Hepatocyte (in vitro differentiated cells): ENCODE data around the gene PLAAT5. TPM values are rescaled to one million over a fixed set of nuclear protein-coding genes. Genes with fewer than 3 reads are reported as not detected.
"Not testable (repeated sequence)": the region's sequence is repeated elsewhere in the genome, so short reads cannot be mapped to it uniquely, and the experiment has no call there.

ENCODE experiments used
- DNase-seq: peaks from one replicate; pipeline ENCODE4 v3.0.0-alpha.2; 2016; ENCODE audit warnings: low spot score
- H2AFZ ChIP-seq: fragments of 200-600 bp; sonication (generic); 2 replicates; pipeline ENCODE4 v1.6.0; 2016; ENCODE audit warnings: antibody characterized with exemption, mild to moderate bottlenecking
- H3K27ac ChIP-seq: fragments of 200-600 bp; sonication (generic); 2 replicates; pipeline ENCODE4 v1.5.1; 2016; ENCODE audit warnings: mild to moderate bottlenecking
- H3K27me3 ChIP-seq: fragments of 200-600 bp; sonication (generic); 2 replicates; pipeline ENCODE4 v1.6.1; 2016
- H3K36me3 ChIP-seq: fragments of 200-600 bp; sonication (generic); replicated peaks from 2 replicates; pipeline ENCODE4 v1.5.1; 2016; ENCODE audit warnings: low read depth; ENCODE audit not compliant: insufficient read depth
- H3K4me1 ChIP-seq: fragments of 200-600 bp; sonication (generic); 2 replicates; pipeline ENCODE4 v1.5.1; 2016; ENCODE audit warnings: mild to moderate bottlenecking, moderate library complexity; ENCODE audit not compliant: insufficient read depth
- H3K4me2 ChIP-seq: fragments of 200-600 bp; sonication (generic); 2 replicates; pipeline ENCODE4 v1.6.0; 2016
- H3K4me3 ChIP-seq: fragments of 200-600 bp; sonication (generic); 2 replicates; pipeline ENCODE4 v1.5.1; 2016; ENCODE audit warnings: mild to moderate bottlenecking
- H3K79me2 ChIP-seq: fragments of 200-600 bp; sonication (generic); 2 replicates; pipeline ENCODE4 v1.6.0; 2017; ENCODE audit warnings: mild to moderate bottlenecking
- H3K9me2 ChIP-seq: fragments of 200-600 bp; sonication (generic); replicated peaks from 2 replicates; pipeline ENCODE4 v1.6.0; 2017; ENCODE audit warnings: mild to moderate bottlenecking; ENCODE audit not compliant: insufficient read depth
- H3K9me3 ChIP-seq: fragments of 200-600 bp; sonication (generic); 2 replicates; pipeline ENCODE4 v1.5.1; 2016; ENCODE audit warnings: low read depth, mild to moderate bottlenecking
- H4K20me1 ChIP-seq: fragments of 200-600 bp; sonication (generic); 2 replicates; pipeline ENCODE4 v1.6.0; 2016; ENCODE audit warnings: mild to moderate bottlenecking; ENCODE audit not compliant: insufficient read depth, poor library complexity, severe bottlenecking
- EZH2 ChIP-seq: fragments of 200-600 bp; sonication (generic); IDR thresholded peaks from 2 replicates; pipeline ENCODE4 v1.6.1; 2016; ENCODE audit warnings: antibody characterized with exemption, mild to moderate bottlenecking, borderline replicate concordance
- EZH2phosphoT487 ChIP-seq: fragments of 200-600 bp; sonication (generic); IDR thresholded peaks from one replicate; pipeline ENCODE4 v1.6.1; 2018; ENCODE audit warnings: antibody characterized with exemption, mild to moderate bottlenecking, low read depth, moderate library complexity; ENCODE audit not compliant: unreplicated experiment, severe bottlenecking
- WGBS: methylation state at CpG from one replicate; pipeline ENCODE4 v1.1.6; 2016; ENCODE audit warnings: low lambda C conversion rate; ENCODE audit errors: missing lambda C conversion rate; 5-methylcytosine and 5-hydroxymethylcytosine counted together
- polyA plus RNA-seq: library from polyadenylated mRNA; unstranded; fragments of >200 nt; fragmentation: Nextera tagmentation; extraction: Ambion mirVana; gene quantifications from 2 replicates; pipeline ENCODE4 v1.2.1, GENCODE V29; 2016
- total RNA-seq: library from RNA; depleted of rRNA; stranded (reverse); fragments of >200 nt; gene quantifications from 2 replicates; pipeline ENCODE4 v1.2.3, GENCODE V29; 2014
- TF ChIP-seq, protein P1 (sequence below): fragments of 200-600 bp; sonication (generic); IDR thresholded peaks from 2 replicates; pipeline ENCODE4 v1.5.1; 2016; ENCODE audit warnings: antibody characterized with exemption, mild to moderate bottlenecking; ENCODE audit not compliant: poor library complexity

The PLAAT5 gene
- total and polyA plus RNA-seq, 2 experiments from 2014 or later = 0.95 to 1.6 TPM

DNA sequence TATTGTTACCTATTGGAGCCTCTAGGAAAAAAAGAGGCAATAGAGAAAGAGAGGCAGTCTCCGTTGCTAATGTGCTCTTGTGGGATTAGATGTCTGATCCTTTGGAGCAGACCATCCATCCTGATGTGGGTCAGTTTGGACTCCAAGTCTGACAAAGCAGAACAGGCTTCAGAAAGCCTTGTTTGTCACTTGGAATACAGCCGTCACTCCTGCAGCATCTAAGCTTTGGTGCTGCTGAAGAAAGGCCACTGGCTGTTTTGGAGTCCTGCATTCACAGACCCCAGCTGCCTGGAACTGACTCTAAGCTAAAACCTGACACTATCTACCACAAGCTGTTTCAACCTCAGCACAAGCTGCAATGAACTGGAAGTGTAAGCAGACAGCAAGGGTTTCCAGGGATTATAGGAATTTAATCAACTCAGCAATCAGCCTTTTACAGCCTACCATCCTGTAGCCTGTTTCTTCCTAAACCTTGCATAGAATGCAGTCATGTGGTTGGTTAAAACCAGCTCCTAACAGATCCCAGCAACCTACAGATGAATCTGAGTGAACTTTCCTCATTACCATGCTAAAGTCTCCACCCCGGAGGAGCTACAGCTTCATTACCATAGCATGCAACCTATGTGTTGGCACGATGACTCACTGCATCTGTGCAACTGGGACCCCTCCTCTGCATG, 42.0 kb upstream of the PLAAT5 start:
- H3K4me1 ChIP-seq = peaks cover 35% of the 10 kb centered on the region
- H3K4me3 ChIP-seq = no peak overlapping the region
- H3K9me3 ChIP-seq = no peaks in the 10 kb centered on the region
- no peaks in the 10 kb centered on the region for H3K9me2 ChIP-seq
- DNase-seq = no peak
- 59% methylated on average over 4 of the region's 4 CpGs for WGBS
- peak overlapping the region; percentile 39 for H3K27ac ChIP-seq
- H4K20me1 ChIP-seq = no peaks in the 10 kb centered on the region
- no peak overlapping the region for H2AFZ ChIP-seq
- TF ChIP-seq, protein P1, sequence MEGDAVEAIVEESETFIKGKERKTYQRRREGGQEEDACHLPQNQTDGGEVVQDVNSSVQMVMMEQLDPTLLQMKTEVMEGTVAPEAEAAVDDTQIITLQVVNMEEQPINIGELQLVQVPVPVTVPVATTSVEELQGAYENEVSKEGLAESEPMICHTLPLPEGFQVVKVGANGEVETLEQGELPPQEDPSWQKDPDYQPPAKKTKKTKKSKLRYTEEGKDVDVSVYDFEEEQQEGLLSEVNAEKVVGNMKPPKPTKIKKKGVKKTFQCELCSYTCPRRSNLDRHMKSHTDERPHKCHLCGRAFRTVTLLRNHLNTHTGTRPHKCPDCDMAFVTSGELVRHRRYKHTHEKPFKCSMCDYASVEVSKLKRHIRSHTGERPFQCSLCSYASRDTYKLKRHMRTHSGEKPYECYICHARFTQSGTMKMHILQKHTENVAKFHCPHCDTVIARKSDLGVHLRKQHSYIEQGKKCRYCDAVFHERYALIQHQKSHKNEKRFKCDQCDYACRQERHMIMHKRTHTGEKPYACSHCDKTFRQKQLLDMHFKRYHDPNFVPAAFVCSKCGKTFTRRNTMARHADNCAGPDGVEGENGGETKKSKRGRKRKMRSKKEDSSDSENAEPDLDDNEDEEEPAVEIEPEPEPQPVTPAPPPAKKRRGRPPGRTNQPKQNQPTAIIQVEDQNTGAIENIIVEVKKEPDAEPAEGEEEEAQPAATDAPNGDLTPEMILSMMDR = no peak
- no peak for TF ChIP-seq EZH2phosphoT487
- no peak for TF ChIP-seq EZH2
- H3K36me3 ChIP-seq = no peaks in the 10 kb centered on the region
- H3K79me2 ChIP-seq = no peaks in the 10 kb centered on the region
- no peaks in the 10 kb centered on the region for H3K27me3 ChIP-seq
- H3K4me2 ChIP-seq = no peak overlapping the region

DNA sequence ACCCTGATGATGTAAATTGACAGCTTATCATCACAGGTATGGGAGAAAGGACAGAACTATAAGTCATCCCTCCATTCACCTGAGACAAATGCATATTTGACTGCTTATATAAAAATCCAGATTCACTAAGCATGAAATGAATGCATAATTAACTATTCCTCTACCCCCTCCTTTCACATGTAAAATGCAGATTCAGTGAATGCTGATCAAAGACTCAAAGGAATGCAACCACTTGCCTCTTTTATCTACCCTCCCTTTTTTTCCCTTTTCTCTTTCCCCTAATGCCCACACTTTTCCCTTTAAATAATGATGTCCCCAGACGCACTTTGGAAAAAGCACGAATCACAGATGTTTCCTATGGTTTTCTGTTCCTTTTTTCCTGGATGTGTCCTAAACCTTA, 41.1 kb upstream of the PLAAT5 start:
- no peaks in the 10 kb centered on the region for H3K79me2 ChIP-seq
- DNase-seq = no peak
- H3K4me3 ChIP-seq = no peak overlapping the region
- peaks cover 36% of the 10 kb centered on the region for H3K4me1 ChIP-seq
- H3K9me3 ChIP-seq = no peaks in the 10 kb centered on the region
- no peaks in the 10 kb centered on the region for H4K20me1 ChIP-seq
- no peak overlapping the region for H2AFZ ChIP-seq
- WGBS = 81% methylated on average over 2 of the region's 2 CpGs
- peak overlapping the region; percentile 92 for H3K27ac ChIP-seq
- TF ChIP-seq EZH2 (no peak), EZH2phosphoT487 (no peak)
- TF ChIP-seq, protein P1 = no peak
- no peaks in the 10 kb centered on the region for H3K27me3 ChIP-seq
- no peaks in the 10 kb centered on the region for H3K36me3 ChIP-seq
- H3K4me2 ChIP-seq = no peak overlapping the region
- H3K9me2 ChIP-seq = no peaks in the 10 kb centered on the region

DNA sequence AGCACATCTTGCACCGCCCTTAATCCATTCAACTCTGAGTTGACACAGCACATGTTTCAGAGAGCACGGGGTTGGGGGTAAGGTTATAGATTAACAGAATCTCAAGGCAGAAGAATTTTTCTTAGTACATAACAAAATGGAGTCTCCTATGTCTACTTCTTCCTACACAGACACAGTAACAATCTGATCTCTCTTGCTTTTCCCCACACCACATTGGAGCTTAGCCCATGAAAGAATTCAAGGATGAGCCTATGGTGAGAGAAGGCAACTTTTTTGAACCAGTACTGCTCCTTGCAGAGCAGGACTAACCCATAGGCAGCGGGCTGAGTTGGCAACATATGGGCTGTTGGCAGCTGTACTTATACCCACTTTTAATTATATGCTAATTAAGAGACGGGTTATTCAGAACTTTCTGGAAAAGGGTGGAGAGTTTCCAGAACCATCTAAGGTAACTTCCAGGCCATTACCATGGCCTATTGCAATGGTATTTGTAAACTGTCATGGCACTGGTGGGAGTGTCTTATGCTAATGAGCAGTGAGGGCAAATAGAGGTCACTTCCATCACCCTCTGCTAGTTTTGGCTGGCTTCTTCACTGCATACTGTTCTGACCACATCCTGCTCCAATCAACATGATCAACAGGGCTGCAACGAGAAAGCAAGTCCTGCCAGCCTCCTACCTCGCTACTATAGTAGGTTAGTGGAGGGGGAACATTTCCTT, 40.3 kb upstream of the PLAAT5 start:
- not testable (repeated sequence) for H3K36me3 ChIP-seq, H3K9me2 ChIP-seq, H3K9me3 ChIP-seq, DNase-seq, H3K27me3 ChIP-seq, H3K4me2 ChIP-seq, H3K4me3 ChIP-seq, H3K79me2 ChIP-seq, H4K20me1 ChIP-seq
- peak overlapping the region; percentile 46 for H2AFZ ChIP-seq
- 83% methylated on average over 4 of the region's 6 CpGs for WGBS
- H3K27ac ChIP-seq = peak overlapping the region; percentile 92
- peaks cover 32% of the 10 kb centered on the region for H3K4me1 ChIP-seq

DNA sequence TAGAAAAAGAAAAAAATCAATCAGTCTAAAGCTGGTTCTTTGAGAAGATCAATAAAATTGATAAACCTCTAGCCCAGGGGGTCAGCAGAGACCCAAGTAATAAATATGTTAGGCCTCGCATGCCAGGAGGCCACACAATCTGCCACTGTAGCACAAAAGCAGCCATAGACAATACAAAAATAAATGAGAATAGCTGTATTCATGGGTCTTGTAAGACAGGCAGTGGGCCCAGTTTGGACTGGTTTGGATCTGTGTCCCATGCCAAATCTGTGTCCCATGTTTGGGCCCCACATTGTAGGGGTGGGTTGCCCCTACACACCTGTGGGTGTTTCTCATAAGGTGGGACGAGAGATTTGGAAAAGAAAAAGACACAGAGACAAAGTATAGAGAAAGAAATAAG, 39.1 kb upstream of the PLAAT5 start:
- DNase-seq = no peak
- Histone ChIP-seq H3K9me2 (no peaks in the 10 kb centered on the region), H3K4me3 (no peak overlapping the region), H3K27me3 (no peaks in the 10 kb centered on the region), H4K20me1 (no peaks in the 10 kb centered on the region), H3K4me2 (no peak overlapping the region), H2AFZ (peak overlapping the region; percentile 18), H3K27ac (peak overlapping the region; percentile 98), H3K79me2 (no peaks in the 10 kb centered on the region), H3K4me1 (peaks cover 32% of the 10 kb centered on the region), H3K9me3 (no peaks in the 10 kb centered on the region), H3K36me3 (no peaks in the 10 kb centered on the region)
- 88% methylated on average over 2 of the region's 2 CpGs for WGBS
- TF ChIP-seq EZH2 (no peak), EZH2phosphoT487 (no peak)
- TF ChIP-seq, protein P1 = no peak

DNA sequence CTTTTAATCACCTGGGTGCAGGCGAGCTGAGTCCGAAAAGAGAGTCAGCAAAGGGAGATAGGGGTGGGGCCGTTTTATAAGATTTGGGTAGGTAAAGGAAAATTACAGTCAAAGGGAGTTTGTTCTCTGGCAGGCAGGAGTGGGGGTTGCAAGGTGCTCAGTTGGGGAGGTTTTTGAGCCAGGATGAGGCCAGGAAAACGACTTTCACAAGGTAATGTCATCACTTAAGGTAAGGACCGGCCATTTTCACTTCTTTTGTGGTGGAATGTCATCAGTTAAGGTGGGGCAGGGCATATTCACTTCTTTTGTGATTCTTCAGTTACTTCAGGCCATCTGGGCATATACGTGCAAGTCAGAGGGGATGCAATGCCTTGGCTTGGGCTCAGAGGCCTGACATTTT, 38.4 kb upstream of the PLAAT5 start:
- Histone ChIP-seq H3K4me1 (peaks cover 32% of the 10 kb centered on the region), H3K27ac (peak overlapping the region; percentile 98)
- not testable (repeated sequence) for DNase-seq, H3K27me3 ChIP-seq, H2AFZ ChIP-seq, H3K4me3 ChIP-seq, H3K36me3 ChIP-seq, H3K9me2 ChIP-seq, H3K4me2 ChIP-seq, H3K9me3 ChIP-seq, H4K20me1 ChIP-seq, H3K79me2 ChIP-seq
- 62% methylated on average over 6 of the region's 6 CpGs for WGBS
